Fibroblast of villous mesenchyme (primary cell): ENCODE data around the gene ESRRG. TPM values are rescaled to one million over a fixed set of nuclear protein-coding genes. Genes with fewer than 3 reads are reported as not detected.

Source experiments
- DNase-seq: peaks from one replicate; pipeline ENCODE4 v3.0.0-alpha.2; 2010; ENCODE audit warnings: low read depth
- H3K4me3 ChIP-seq: 2 replicates; pipeline ENCODE4 v1.5.1; 2011; ENCODE audit warnings: low read depth, mild to moderate bottlenecking, low read length
- total RNA-seq: library from RNA; depleted of rRNA; stranded (reverse); fragments of >200 nt; gene quantifications from 2 replicates; pipeline ENCODE4 v1.2.3, GENCODE V29; 2012
- TF ChIP-seq, protein P1 (sequence below): IDR thresholded peaks from 2 replicates; pipeline ENCODE4 v1.5.1; 2012; ENCODE audit warnings: low read depth, mild to moderate bottlenecking, low read length; ENCODE audit not compliant: insufficient read depth

Gene ESRRG
- under 0.01 TPM in 2 replicates for total RNA-seq

DNA sequence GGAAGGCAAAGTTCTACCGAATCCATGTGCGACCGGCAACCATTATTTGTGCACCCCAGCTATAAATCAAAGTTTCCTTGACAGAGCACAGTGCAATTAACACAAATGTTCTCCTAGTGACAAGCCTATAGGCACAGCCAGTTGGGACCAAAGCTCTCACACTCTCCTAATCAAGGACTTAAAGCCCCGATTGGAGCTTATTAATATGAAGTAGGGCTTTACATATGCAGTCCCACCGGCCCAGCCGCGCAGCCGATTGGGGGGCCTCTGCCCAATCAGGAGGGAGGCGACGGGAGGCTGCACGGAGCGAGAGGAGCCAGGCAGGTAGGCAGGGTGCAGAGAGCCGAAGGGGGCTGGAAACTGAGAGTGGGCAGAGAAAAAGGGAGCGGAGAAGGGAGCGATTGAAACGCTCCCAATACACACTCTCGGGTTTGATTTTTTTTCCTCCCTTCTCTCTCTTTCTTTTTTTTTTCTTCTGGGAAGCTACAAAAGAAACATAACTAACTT is at the start of gene ESRRG:
Gene ESRRG (minus strand): TSS at position 156 of the 507 bp plus-strand sequence. CDS start 130 bp downstream, at position 26.
- DNase-seq: no peak
- no peak within 1 kb of the TSS for H3K4me3 ChIP-seq
- TF ChIP-seq, protein P1, sequence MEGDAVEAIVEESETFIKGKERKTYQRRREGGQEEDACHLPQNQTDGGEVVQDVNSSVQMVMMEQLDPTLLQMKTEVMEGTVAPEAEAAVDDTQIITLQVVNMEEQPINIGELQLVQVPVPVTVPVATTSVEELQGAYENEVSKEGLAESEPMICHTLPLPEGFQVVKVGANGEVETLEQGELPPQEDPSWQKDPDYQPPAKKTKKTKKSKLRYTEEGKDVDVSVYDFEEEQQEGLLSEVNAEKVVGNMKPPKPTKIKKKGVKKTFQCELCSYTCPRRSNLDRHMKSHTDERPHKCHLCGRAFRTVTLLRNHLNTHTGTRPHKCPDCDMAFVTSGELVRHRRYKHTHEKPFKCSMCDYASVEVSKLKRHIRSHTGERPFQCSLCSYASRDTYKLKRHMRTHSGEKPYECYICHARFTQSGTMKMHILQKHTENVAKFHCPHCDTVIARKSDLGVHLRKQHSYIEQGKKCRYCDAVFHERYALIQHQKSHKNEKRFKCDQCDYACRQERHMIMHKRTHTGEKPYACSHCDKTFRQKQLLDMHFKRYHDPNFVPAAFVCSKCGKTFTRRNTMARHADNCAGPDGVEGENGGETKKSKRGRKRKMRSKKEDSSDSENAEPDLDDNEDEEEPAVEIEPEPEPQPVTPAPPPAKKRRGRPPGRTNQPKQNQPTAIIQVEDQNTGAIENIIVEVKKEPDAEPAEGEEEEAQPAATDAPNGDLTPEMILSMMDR: no peak

DNA sequence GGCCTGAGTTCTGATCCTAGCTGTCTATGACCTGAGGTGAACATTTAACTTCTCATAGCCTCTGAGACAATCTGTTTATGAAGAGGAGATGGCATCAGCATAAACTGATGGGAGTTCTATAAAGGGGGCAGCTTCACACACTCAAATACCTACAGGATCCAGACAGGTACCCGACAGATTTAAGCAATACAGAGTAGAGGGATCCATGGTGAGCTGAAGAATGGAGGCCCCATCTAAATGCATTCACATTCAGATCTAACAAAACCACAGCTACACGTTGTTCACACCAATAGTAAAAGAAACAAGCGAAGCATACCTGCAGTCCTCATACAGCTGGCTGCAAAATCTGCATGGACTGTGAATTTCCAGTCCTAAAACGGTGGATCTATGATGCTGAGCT is 48.7 kb upstream of the ESRRG start:
- DNase-seq: no peak
- H3K4me3 ChIP-seq: no peak overlapping the region
- TF ChIP-seq, protein P1: no peak

DNA sequence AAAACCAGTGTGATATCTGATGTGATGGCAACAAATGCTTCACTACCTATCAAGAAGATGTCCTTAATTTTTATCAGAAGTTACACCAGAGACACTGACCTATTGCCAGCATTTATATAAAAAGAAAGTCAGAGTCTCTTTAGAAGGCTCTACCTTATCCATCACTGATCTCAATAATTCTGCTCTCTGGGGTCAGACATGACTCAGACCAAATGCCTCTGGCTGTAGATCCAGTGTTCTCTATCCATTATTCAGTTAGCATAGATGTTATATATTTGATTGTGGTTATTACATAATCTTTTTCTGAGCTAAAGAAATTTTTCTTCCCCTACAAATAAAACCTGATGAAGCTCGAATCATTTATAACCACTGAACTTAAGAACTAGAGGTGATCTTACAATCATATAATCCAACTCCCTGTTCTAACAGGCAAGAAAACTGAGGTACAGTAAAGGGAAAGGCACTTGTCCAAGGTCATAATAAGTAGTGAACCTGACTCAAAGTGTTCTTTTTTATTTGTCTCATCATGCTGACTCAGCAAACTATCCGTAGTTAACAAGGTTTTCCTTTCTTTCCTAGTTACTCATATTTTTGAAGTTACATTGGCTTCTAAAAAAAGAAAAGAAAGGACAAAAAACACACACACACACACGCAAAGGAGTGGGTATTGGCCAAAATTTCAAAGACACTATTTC is 43.6 kb upstream of the ESRRG start:
- TF ChIP-seq, protein P1: no peak
- DNase-seq: no peak
- no peak overlapping the region for H3K4me3 ChIP-seq

DNA sequence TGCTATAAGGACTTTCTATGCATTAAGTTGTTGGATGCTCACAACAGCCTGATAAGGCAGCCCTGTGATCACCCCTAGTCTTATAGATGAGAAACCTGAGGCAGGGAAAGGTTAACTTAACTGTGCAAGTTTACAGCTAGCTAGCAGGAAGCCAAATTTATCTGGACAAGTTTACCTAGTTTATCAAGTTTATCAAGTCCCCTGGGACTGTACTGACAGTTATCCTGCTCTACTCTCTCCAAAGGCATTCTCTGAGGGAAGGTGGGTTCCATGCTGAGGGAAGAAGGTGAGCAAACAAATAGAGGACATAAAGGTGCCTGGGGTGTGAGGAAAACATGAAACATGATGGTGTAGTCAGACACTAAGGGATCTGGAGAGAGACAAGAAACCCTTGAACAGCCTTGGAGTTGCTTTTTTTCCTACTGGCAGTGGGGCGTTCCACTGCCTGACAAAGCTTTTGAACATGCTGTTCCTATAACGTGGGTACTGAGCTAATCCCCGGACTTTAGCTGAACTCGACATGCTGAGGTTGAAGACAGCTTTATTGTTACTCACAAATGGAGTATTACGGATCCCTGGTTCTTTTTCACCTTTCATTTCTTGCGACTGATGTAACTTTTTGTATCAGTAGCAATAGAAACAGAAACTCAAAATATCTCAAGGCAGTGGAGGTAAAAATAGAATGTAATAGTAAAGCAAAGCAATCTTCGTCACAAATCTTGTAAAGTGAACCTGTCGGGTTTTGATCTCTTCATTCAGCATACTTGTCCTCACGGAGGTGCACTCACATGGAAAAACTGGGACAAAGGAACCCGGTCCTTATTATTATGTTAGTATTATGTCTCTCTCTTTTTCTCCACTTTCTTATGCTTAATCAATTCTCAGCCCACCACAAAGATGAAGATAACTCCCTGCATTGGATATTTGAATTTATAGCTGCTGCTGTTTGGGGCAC is 42.4 kb upstream of the ESRRG start:
- DNase-seq: no peak
- H3K4me3 ChIP-seq: no peak overlapping the region
- TF ChIP-seq, protein P1: no peak

DNA sequence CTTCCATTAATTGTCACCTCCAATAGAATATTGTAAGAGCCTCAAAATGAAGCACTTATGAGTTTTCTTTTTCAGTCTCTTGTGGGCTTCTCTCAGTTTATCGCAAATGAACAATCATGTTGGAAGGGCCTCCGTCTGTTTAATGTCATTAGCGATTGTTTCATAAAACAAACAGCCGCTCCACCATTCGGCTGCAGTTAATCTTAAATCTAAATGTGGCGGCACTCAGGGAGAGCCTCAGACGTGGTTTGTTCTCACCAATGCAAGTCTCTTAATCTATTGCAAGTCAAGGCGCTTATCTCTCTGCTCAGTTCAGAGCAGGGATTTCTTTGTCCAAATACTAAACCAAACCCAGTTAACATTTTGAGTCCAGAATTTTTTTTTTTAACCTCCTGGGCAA is 34.9 kb upstream of the ESRRG start:
- no peak for DNase-seq

DNA sequence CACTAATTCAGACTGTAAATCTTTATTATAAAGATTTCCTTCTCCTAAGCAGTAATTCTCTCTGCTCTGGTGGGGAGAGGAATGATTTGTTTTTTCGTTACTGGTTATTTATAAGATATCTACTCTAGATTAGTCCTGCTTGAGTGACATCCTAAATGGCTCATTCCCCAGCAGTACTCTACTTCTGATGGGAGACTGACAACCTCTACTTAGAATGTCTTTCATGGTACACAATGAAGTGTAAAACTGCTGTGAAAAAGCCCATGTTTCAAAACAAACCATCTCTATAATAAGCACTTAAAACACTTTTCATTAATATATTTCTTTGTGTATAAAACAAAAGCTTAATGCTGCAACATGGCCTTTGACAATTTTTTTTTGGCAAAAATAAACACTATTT is 33.9 kb upstream of the ESRRG start:
- no peak for DNase-seq
- no peak overlapping the region for H3K4me3 ChIP-seq
- TF ChIP-seq, protein P1: no peak

More for the DNA sequence above, 34.9 kb upstream of the ESRRG start:
- H3K4me3 ChIP-seq: no peak overlapping the region
- TF ChIP-seq, protein P1: no peak
